B cell (primary cell): ENCODE results near the gene BAK1. TPM values are rescaled to one million over a fixed set of nuclear protein-coding genes. Genes with fewer than 3 reads are reported as not detected.

Experiments
- ATAC-seq: fragments of 200-7000 bp; cut with Tn5 transposase; one replicate; pipeline ENCODE4 v1.10.0; 2021; ENCODE audit warnings: low read depth, mild to moderate bottlenecking, moderate number of reproducible peaks, moderate library complexity
- CTCF ChIA-PET: fragments of 350-600 bp; sonication (Branson Sonifier 250); formaldehyde crosslinking; loops from one replicate; lab custom pipeline; 2021; ENCODE audit warnings: antibody characterized with exemption, inconsistent platforms; lab: Charles Lee
- POLR2A ChIA-PET: fragments of 350-600 bp; sonication (Branson Sonifier 250); formaldehyde crosslinking; loops from one replicate; lab custom pipeline; 2021; ENCODE audit warnings: antibody characterized with exemption; lab: Charles Lee
- DNase-seq: peaks from one replicate; pipeline ENCODE4 v3.0.0; 2013
- H2AFZ ChIP-seq: 2 replicates; pipeline ENCODE4 v1.6.1; 2012; ENCODE audit warnings: mild to moderate bottlenecking, low read depth, low read length; ENCODE audit not compliant: insufficient read depth, poor library complexity, severe bottlenecking
- H3K27ac ChIP-seq, 2 donors: 1 replicate in 1 of 2; 2 replicates in 1 of 2; pipeline ENCODE4 v1.5.1; 2012 to 2013; ENCODE audit warnings: low read length in 2 of 2, mild to moderate bottlenecking in 2 of 2, moderate library complexity in 1 of 2
- H3K27me3 ChIP-seq, 4 experiments: fragments of 200-600 bp in 1 of 4; sonication (generic) in 1 of 4; replicated peaks in 1 of 4; 1 replicate in 2 of 4; 2 replicates in 2 of 4; pipeline versions ENCODE4 v1.6.1 to v1.7.0; 2013 to 2016; ENCODE audit warnings: low read length in 3 of 4, mild to moderate bottlenecking in 2 of 4, mixed read lengths in 1 of 4, moderate library complexity in 1 of 4; ENCODE audit not compliant: insufficient read depth in 4 of 4, control insufficient read depth in 3 of 4; ENCODE audit errors: control extremely low read depth in 1 of 4
- H3K36me3 ChIP-seq, 2 experiments: replicated peaks in 1 of 2; 1 replicate in 1 of 2; 2 replicates in 1 of 2; pipeline versions ENCODE4 v1.6.1 to v1.7.1; 2013; ENCODE audit warnings: low read length in 1 of 2; ENCODE audit not compliant: insufficient read depth in 2 of 2, control insufficient read depth in 1 of 2; ENCODE audit errors: control extremely low read depth in 1 of 2, extremely low read depth in 1 of 2
- H3K4me1 ChIP-seq, 2 donors: fragments of 200-600 bp in 1 of 2; sonication (generic) in 1 of 2; 1 replicate in 1 of 2; 2 replicates in 1 of 2; pipeline versions ENCODE4 v1.5.1 to v1.6.1; 2013 to 2017; ENCODE audit warnings: low read length in 2 of 2; ENCODE audit not compliant: control insufficient read depth in 2 of 2, insufficient read depth in 2 of 2
- H3K4me2 ChIP-seq: replicated peaks from 2 replicates; pipeline ENCODE3; 2012; ENCODE audit warnings: mild to moderate bottlenecking, low read depth, low read length; ENCODE audit not compliant: poor library complexity, severe bottlenecking
- H3K4me3 ChIP-seq, 5 experiments: fragments of 200-600 bp in 1 of 5; sonication (generic) in 1 of 5; 1 replicate in 3 of 5; 2 replicates in 2 of 5; pipeline versions ENCODE4 v1.5.1 to v1.7.0; 2011 to 2016; ENCODE audit warnings: low read length in 4 of 5, mild to moderate bottlenecking in 4 of 5, low read depth in 2 of 5, control low read depth in 1 of 5, moderate library complexity in 1 of 5; ENCODE audit not compliant: insufficient read depth in 1 of 5; ENCODE audit errors: control extremely low read depth in 1 of 5, extremely low read depth in 1 of 5
- H3K79me2 ChIP-seq: fragments of 200-600 bp; sonication (generic); one replicate; pipeline ENCODE4 v1.6.0; 2016; ENCODE audit warnings: low read length; ENCODE audit not compliant: control insufficient read depth, insufficient read depth
- H3K9ac ChIP-seq: fragments of 200-600 bp; sonication (generic); 2 replicates; pipeline ENCODE4 v1.6.1; 2017; ENCODE audit warnings: mild to moderate bottlenecking, low read length, moderate library complexity
- H3K9me3 ChIP-seq, 3 donors: one replicate each; pipeline versions ENCODE4 v1.6.1 to v1.7.1; 2013; ENCODE audit warnings: low read length in 2 of 3; ENCODE audit not compliant: control insufficient read depth in 2 of 3, insufficient read depth in 1 of 3; ENCODE audit errors: control extremely low read depth in 1 of 3
- H4K20me1 ChIP-seq: 2 replicates; pipeline ENCODE4 v1.6.0; 2012; ENCODE audit warnings: mild to moderate bottlenecking, low read length; ENCODE audit not compliant: insufficient read depth, control insufficient read depth, poor library complexity, severe bottlenecking
- H3K27ac Mint-ChIP-seq: one replicate; pipeline ENCODE4 v1.8.0; 2021; ENCODE audit warnings: mixed read lengths
- H3K27me3 Mint-ChIP-seq: one replicate; pipeline ENCODE4 v1.8.0; 2021; ENCODE audit warnings: mixed read lengths
- H3K4me1 Mint-ChIP-seq: one replicate; pipeline ENCODE4 v1.8.0; 2021; ENCODE audit warnings: mixed read lengths
- H3K4me3 Mint-ChIP-seq: one replicate; pipeline ENCODE4 v1.8.0; 2021; ENCODE audit warnings: mixed read lengths
- H3K9me3 Mint-ChIP-seq: one replicate; pipeline ENCODE4 v1.8.0; 2022; ENCODE audit warnings: mixed read lengths; ENCODE audit not compliant: insufficient read depth
- EZH2 ChIP-seq: IDR thresholded peaks from 2 replicates; pipeline ENCODE4 v1.6.1; 2012; ENCODE audit warnings: borderline replicate concordance, low read depth, mild to moderate bottlenecking, moderate library complexity, low read length; ENCODE audit not compliant: insufficient read depth, poor library complexity, severe bottlenecking
- WGBS: methylation state at CpG from one replicate; pipeline ENCODE4 v1.1.5; 2013; ENCODE audit warnings: missing lambda C conversion rate; ENCODE audit not compliant: insufficient coverage; 5-methylcytosine and 5-hydroxymethylcytosine counted together
- intact Hi-C: fragments of 100-400 bp; cut with micrococcal nuclease; formaldehyde crosslinking; loops from one replicate; pipeline ENCODE4 v1.10.0; 2022
- polyA plus RNA-seq: library from polyadenylated mRNA; depleted of rRNA; stranded (reverse); fragments of >200 nt; gene quantifications from 2 replicates; pipeline ENCODE4 v1.2.3, GENCODE V29; 2012
- total RNA-seq, 2 donors: library from RNA; stranded (reverse); fragments of 120-200 nt in 1 of 2; gene quantifications; 1 replicate in 1 of 2; 2 replicates in 1 of 2; pipeline versions ENCODE4 v1.2.3 to v1.2.4, GENCODE V29; 2013 to 2022
- TF ChIP-seq, protein P1 (sequence below): fragments of 200-600 bp; IDR thresholded peaks from one replicate; pipeline ENCODE4 v1.8.0; 2022; ENCODE audit warnings: antibody characterized with exemption, mild to moderate bottlenecking

BAK1 gene
- total and polyA plus RNA-seq, 2 donors (not counting 1 experiment from before 2014, with no cell fraction given): 23.3 to 34.3 TPM

DNA sequence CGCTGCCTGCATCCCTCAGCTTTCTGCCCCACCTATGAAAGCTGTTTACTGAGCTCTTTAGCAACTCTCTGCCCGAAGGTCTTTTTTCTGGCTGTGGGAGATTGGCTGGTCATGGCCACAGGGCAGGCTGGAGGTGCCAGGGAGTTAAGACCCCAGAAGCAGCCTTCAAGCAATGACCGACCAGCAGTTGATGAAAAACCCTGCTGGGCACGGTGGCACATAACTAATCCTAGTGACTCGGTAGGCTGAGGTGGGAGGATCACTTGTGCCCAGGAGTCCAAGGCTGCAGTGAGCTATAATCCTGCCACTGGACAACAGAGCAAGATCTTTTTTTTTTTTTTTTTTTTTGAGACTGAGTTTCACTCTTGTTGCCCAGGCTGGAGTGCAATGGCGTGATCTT is 20.7 kb upstream of the BAK1 start:
- Histone ChIP-seq H3K36me3 (no peaks in the 10 kb centered on the region), H2AFZ (no peak overlapping the region), H3K27ac (no peak overlapping the region), H3K4me2 (no peak overlapping the region), H3K4me3 (no peak overlapping the region), H4K20me1 (no peaks in the 10 kb centered on the region), H3K4me1 (peaks cover 10 to 15% of the 10 kb centered on the region in 2 donors), H3K9ac (no peak overlapping the region), H3K9me3 (peaks cover 0 to 9% (median 0%) of the 10 kb centered on the region in 3 donors), H3K27me3 (no peaks in the 10 kb centered on the region), H3K79me2 (no peaks in the 10 kb centered on the region)
- H3K9me3 Mint-ChIP-seq: no peaks in the 10 kb centered on the region
- ATAC-seq: no peak
- 86% methylated on average over 4 of the region's 6 CpGs for WGBS
- DNase-seq: no peak
- intact Hi-C loops: no loop called here
- H3K27me3 Mint-ChIP-seq: no peaks in the 10 kb centered on the region
- CTCF ChIA-PET: interaction anchor here (0.7 to 2.0 kb wide), 3 partner anchors 9 to 21 kb away, joined by 3 to 5 read pairs (median 4); partner anchors contain the start of gene BAK1
- POLR2A ChIA-PET: interaction anchor here (0.7 kb wide), 1 partner anchor 35 kb away, joined by 3 read pairs; no protein-coding TSS in a partner anchor
- H3K4me1 Mint-ChIP-seq: peaks cover 21% of the 10 kb centered on the region
- no peak overlapping the region for H3K4me3 Mint-ChIP-seq
- H3K27ac Mint-ChIP-seq: no peak overlapping the region
- TF ChIP-seq, protein P1, sequence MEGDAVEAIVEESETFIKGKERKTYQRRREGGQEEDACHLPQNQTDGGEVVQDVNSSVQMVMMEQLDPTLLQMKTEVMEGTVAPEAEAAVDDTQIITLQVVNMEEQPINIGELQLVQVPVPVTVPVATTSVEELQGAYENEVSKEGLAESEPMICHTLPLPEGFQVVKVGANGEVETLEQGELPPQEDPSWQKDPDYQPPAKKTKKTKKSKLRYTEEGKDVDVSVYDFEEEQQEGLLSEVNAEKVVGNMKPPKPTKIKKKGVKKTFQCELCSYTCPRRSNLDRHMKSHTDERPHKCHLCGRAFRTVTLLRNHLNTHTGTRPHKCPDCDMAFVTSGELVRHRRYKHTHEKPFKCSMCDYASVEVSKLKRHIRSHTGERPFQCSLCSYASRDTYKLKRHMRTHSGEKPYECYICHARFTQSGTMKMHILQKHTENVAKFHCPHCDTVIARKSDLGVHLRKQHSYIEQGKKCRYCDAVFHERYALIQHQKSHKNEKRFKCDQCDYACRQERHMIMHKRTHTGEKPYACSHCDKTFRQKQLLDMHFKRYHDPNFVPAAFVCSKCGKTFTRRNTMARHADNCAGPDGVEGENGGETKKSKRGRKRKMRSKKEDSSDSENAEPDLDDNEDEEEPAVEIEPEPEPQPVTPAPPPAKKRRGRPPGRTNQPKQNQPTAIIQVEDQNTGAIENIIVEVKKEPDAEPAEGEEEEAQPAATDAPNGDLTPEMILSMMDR: no peak
- no peak for TF ChIP-seq EZH2

DNA sequence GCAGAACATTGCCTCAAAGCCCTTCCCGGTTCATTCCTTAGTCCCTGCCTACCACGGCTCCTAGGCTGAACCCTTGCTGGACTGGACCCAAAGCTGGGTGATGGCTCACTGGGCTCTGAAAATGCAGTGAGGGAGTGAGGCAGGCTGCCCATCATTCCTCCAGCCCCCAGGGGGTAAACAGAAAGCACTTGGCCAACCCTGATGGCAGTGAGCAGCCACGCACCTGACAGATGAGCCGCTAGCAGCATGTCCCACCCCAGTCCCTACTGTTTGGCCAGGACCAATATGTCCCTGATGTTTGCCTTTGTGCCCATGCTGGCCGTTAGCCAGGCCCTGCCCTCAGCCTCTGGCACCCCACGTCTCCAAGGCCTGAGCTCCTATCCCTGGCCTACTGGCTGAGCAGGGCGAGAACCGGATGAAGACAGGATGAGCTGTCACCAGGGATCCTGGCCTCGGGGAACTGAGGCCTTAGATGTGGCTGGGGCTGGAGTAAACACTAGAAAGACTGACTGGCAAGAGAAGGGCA is 19.4 kb upstream of the BAK1 start:
- H3K4me1 ChIP-seq: peaks cover 10 to 15% of the 10 kb centered on the region in 2 donors
- Mint-ChIP-seq H3K4me1 (peaks cover 26% of the 10 kb centered on the region), H3K9me3 (no peaks in the 10 kb centered on the region), H3K27ac (peak overlapping the region; percentile 38), H3K4me3 (no peak overlapping the region), H3K27me3 (no peaks in the 10 kb centered on the region)
- H3K4me2 ChIP-seq: no peak overlapping the region
- TF ChIP-seq EZH2: no peak
- TF ChIP-seq, protein P1: no peak
- no peak overlapping the region for H3K27ac ChIP-seq
- H3K36me3 ChIP-seq: no peaks in the 10 kb centered on the region
- no peak overlapping the region for H3K4me3 ChIP-seq
- no peak overlapping the region for H3K9ac ChIP-seq
- ChIA-PET POLR2A (no interaction called here), CTCF (interaction anchor here (0.6 to 5.7 kb wide), 5 partner anchors 8 to 60 kb away, joined by 3 to 39 read pairs (median 3); partner anchors contain the start of gene BAK1)
- DNase-seq (no peak), ATAC-seq (no peak)
- WGBS: 76% methylated on average over 7 of the region's 9 CpGs
- no peak overlapping the region for H2AFZ ChIP-seq
- peaks cover 0 to 6% (median 0%) of the 10 kb centered on the region in 3 donors for H3K9me3 ChIP-seq
- H3K79me2 ChIP-seq: no peaks in the 10 kb centered on the region
- H4K20me1 ChIP-seq: no peaks in the 10 kb centered on the region
- no peaks in the 10 kb centered on the region for H3K27me3 ChIP-seq
- intact Hi-C loops: no loop called here
